HG02870 (cell line): ENCODE data around the gene WNT7B.

Source experiments
- ATAC-seq: cut with Tn5 transposase; IDR thresholded peaks from one replicate; pipeline ENCODE4 v1.9.1; 2021; ENCODE audit warnings: mild to moderate bottlenecking, moderate library complexity; ENCODE audit not compliant: unreplicated experiment

The WNT7B gene

GRCh38 chr22:45879552-45879949 lies 97.4 kb downstream of the WNT7B start:
- no peak for ATAC-seq

GRCh38 chr22:45878901-45879551 lies 97.9 kb downstream of the WNT7B start:
- no peak for ATAC-seq

GRCh38 chr22:45878051-45878781 lies 98.7 kb downstream of the WNT7B start:
- ATAC-seq = no peak

- no peak for ATAC-seq
These were observed 99.3 kb downstream of the WNT7B start for GRCh38 chr22:45877651-45878050.

GRCh38 chr22:45877036-45877380 lies 100.0 kb downstream of the WNT7B start:
- ATAC-seq = no peak

GRCh38 chr22:45876136-45877035 lies 100.6 kb downstream of the WNT7B start:
- ATAC-seq = no peak

GRCh38 chr22:45872659-45873263 lies 104.2 kb downstream of the WNT7B start:
- ATAC-seq = no peak

GRCh38 chr22:45871721-45872120 lies 105.2 kb downstream of the WNT7B start:
- ATAC-seq = no peak
